ENCODE measurements around the gene OR4F6.
"Not testable (repeated sequence)": the region's sequence is repeated elsewhere in the genome, so short reads cannot be mapped to it uniquely, and the experiment has no call there.

The OR4F6 gene

GRCh38 chr15:101784644-101785043 is 18.7 kb upstream of the OR4F6 start:
- Histone ChIP-seq H3K9ac (ENCODE audit: low read length) (no peak overlapping the region), H3K9me3 (ENCODE audit: low read length) (no peaks in the 10 kb centered on the region), H3K27me3 (ENCODE audit: control insufficient read depth in 1 of 2, insufficient read depth in 2 of 2, low read length in 2 of 2) (no peaks in the 10 kb centered on the region), H3K36me3 (ENCODE audit: insufficient read depth, low read length) (no peaks in the 10 kb centered on the region), H3K4me1 (ENCODE audit: insufficient read depth, low read length) (no peaks in the 10 kb centered on the region), H3K4me3 (ENCODE audit: low read depth in 1 of 2, low read length in 2 of 2) (no peak overlapping the region), H3K27ac (ENCODE audit: low read depth, low read length) (no peak overlapping the region)

GRCh38 chr15:101786422-101786821 is 16.9 kb upstream of the OR4F6 start:
- not testable (repeated sequence) for H3K9me3 ChIP-seq (ENCODE audit: low read length); H3K27me3 ChIP-seq (ENCODE audit: control insufficient read depth in 1 of 2, insufficient read depth in 2 of 2, low read length in 2 of 2); H3K36me3 ChIP-seq (ENCODE audit: insufficient read depth, low read length); H3K9ac ChIP-seq (ENCODE audit: low read length); H3K27ac ChIP-seq (ENCODE audit: low read depth, low read length); H3K4me3 ChIP-seq (ENCODE audit: low read depth in 1 of 2, low read length in 2 of 2); H3K4me1 ChIP-seq (ENCODE audit: insufficient read depth, low read length)

GRCh38 chr15:101788001-101788400 is 15.3 kb upstream of the OR4F6 start:
- H3K9ac ChIP-seq (ENCODE audit: low read length); H3K27me3 ChIP-seq (ENCODE audit: control insufficient read depth in 1 of 2, insufficient read depth in 2 of 2, low read length in 2 of 2); H3K36me3 ChIP-seq (ENCODE audit: insufficient read depth, low read length); H3K27ac ChIP-seq (ENCODE audit: low read depth, low read length); H3K9me3 ChIP-seq (ENCODE audit: low read length); H3K4me3 ChIP-seq (ENCODE audit: low read depth in 1 of 2, low read length in 2 of 2); H3K4me1 ChIP-seq (ENCODE audit: insufficient read depth, low read length): not testable (repeated sequence)

- not testable (repeated sequence) for H3K27me3 ChIP-seq (ENCODE audit: control insufficient read depth in 1 of 2, insufficient read depth in 2 of 2, low read length in 2 of 2); H3K9me3 ChIP-seq (ENCODE audit: low read length); H3K36me3 ChIP-seq (ENCODE audit: insufficient read depth, low read length); H3K27ac ChIP-seq (ENCODE audit: low read depth, low read length); H3K4me3 ChIP-seq (ENCODE audit: low read depth in 1 of 2, low read length in 2 of 2); H3K9ac ChIP-seq (ENCODE audit: low read length); H3K4me1 ChIP-seq (ENCODE audit: insufficient read depth, low read length)
These were observed 14.6 kb upstream of the OR4F6 start for GRCh38 chr15:101788503-101789269.

GRCh38 chr15:101790748-101791147 is 12.6 kb upstream of the OR4F6 start:
- not testable (repeated sequence) for H3K9me3 ChIP-seq (ENCODE audit: low read length); H3K36me3 ChIP-seq (ENCODE audit: insufficient read depth, low read length); H3K27ac ChIP-seq (ENCODE audit: low read depth, low read length); H3K4me1 ChIP-seq (ENCODE audit: insufficient read depth, low read length); H3K27me3 ChIP-seq (ENCODE audit: control insufficient read depth in 1 of 2, insufficient read depth in 2 of 2, low read length in 2 of 2); H3K9ac ChIP-seq (ENCODE audit: low read length); H3K4me3 ChIP-seq (ENCODE audit: low read depth in 1 of 2, low read length in 2 of 2)

- H3K36me3 ChIP-seq (ENCODE audit: insufficient read depth, low read length); H3K9me3 ChIP-seq (ENCODE audit: low read length); H3K27ac ChIP-seq (ENCODE audit: low read depth, low read length); H3K27me3 ChIP-seq (ENCODE audit: control insufficient read depth in 1 of 2, insufficient read depth in 2 of 2, low read length in 2 of 2); H3K4me3 ChIP-seq (ENCODE audit: low read depth in 1 of 2, low read length in 2 of 2); H3K9ac ChIP-seq (ENCODE audit: low read length); H3K4me1 ChIP-seq (ENCODE audit: insufficient read depth, low read length): not testable (repeated sequence)
These were observed 9.3 kb upstream of the OR4F6 start for GRCh38 chr15:101793981-101794380.

- H3K36me3 ChIP-seq (ENCODE audit: insufficient read depth, low read length), result no peaks in the 10 kb centered on the region
- H3K9ac ChIP-seq (ENCODE audit: low read length), result no peak overlapping the region
- no peak overlapping the region for H3K4me3 ChIP-seq (ENCODE audit: low read depth in 1 of 2, low read length in 2 of 2)
- no peak overlapping the region for H3K27ac ChIP-seq (ENCODE audit: low read depth, low read length)
- H3K4me1 ChIP-seq (ENCODE audit: insufficient read depth, low read length), result no peaks in the 10 kb centered on the region
- no peaks in the 10 kb centered on the region for H3K9me3 ChIP-seq (ENCODE audit: low read length)
- no peaks in the 10 kb centered on the region for H3K27me3 ChIP-seq (ENCODE audit: control insufficient read depth in 1 of 2, insufficient read depth in 2 of 2, low read length in 2 of 2)
These were observed 7.9 kb upstream of the OR4F6 start for GRCh38 chr15:101795455-101795854.

GRCh38 chr15:101799665-101800064 is 3.6 kb upstream of the OR4F6 start:
- H3K27ac ChIP-seq (ENCODE audit: low read depth, low read length), result no peak overlapping the region
- H3K4me3 ChIP-seq (ENCODE audit: low read depth in 1 of 2, low read length in 2 of 2), result no peak overlapping the region
- no peaks in the 10 kb centered on the region for H3K27me3 ChIP-seq (ENCODE audit: control insufficient read depth in 1 of 2, insufficient read depth in 2 of 2, low read length in 2 of 2)
- H3K4me1 ChIP-seq (ENCODE audit: insufficient read depth, low read length), result no peaks in the 10 kb centered on the region
- H3K36me3 ChIP-seq (ENCODE audit: insufficient read depth, low read length), result no peaks in the 10 kb centered on the region
- H3K9me3 ChIP-seq (ENCODE audit: low read length), result no peaks in the 10 kb centered on the region
- no peak overlapping the region for H3K9ac ChIP-seq (ENCODE audit: low read length)

GRCh38 chr15:101801048-101801447 is 2.3 kb upstream of the OR4F6 start:
- no peaks in the 10 kb centered on the region for H3K4me1 ChIP-seq (ENCODE audit: insufficient read depth, low read length)
- H3K27me3 ChIP-seq (ENCODE audit: control insufficient read depth in 1 of 2, insufficient read depth in 2 of 2, low read length in 2 of 2), result no peaks in the 10 kb centered on the region
- no peak overlapping the region for H3K27ac ChIP-seq (ENCODE audit: low read depth, low read length)

GRCh38 chr15:101803676-101804075 is 367 bp downstream of the OR4F6 start:
- H3K36me3 ChIP-seq (ENCODE audit: insufficient read depth, low read length), result no peaks in the 10 kb centered on the region
- H3K9ac ChIP-seq (ENCODE audit: low read length), result no peak overlapping the region
- H3K27ac ChIP-seq (ENCODE audit: low read depth, low read length), result no peak overlapping the region
- no peaks in the 10 kb centered on the region for H3K4me1 ChIP-seq (ENCODE audit: insufficient read depth, low read length)
- H3K9me3 ChIP-seq (ENCODE audit: low read length), result no peaks in the 10 kb centered on the region
- H3K27me3 ChIP-seq (ENCODE audit: control insufficient read depth in 1 of 2, insufficient read depth in 2 of 2, low read length in 2 of 2), result no peaks in the 10 kb centered on the region
- H3K4me3 ChIP-seq (ENCODE audit: low read depth in 1 of 2, low read length in 2 of 2), result no peak overlapping the region

More at GRCh38 chr15:101801048-101801447, 2.3 kb upstream of the OR4F6 start:
- Histone ChIP-seq H3K36me3 (ENCODE audit: insufficient read depth, low read length) (no peaks in the 10 kb centered on the region), H3K4me3 (ENCODE audit: low read depth in 1 of 2, low read length in 2 of 2) (no peak overlapping the region), H3K9ac (ENCODE audit: low read length) (no peak overlapping the region), H3K9me3 (ENCODE audit: low read length) (no peaks in the 10 kb centered on the region)

- Histone ChIP-seq H3K9ac (ENCODE audit: low read length) (no peak overlapping the region), H3K4me3 (ENCODE audit: low read depth in 1 of 2, low read length in 2 of 2) (no peak overlapping the region), H3K4me1 (ENCODE audit: insufficient read depth, low read length) (no peaks in the 10 kb centered on the region), H3K27me3 (ENCODE audit: control insufficient read depth in 1 of 2, insufficient read depth in 2 of 2, low read length in 2 of 2) (no peaks in the 10 kb centered on the region), H3K9me3 (ENCODE audit: low read length) (no peaks in the 10 kb centered on the region), H3K27ac (ENCODE audit: low read depth, low read length) (no peak overlapping the region), H3K36me3 (ENCODE audit: insufficient read depth, low read length) (no peaks in the 10 kb centered on the region)
These were observed 1.1 kb downstream of the OR4F6 start for GRCh38 chr15:101804375-101804774.

- Histone ChIP-seq H3K9me3 (ENCODE audit: low read length) (no peaks in the 10 kb centered on the region), H3K27ac (ENCODE audit: low read depth, low read length) (no peak overlapping the region), H3K9ac (ENCODE audit: low read length) (no peak overlapping the region), H3K4me3 (ENCODE audit: low read depth in 1 of 2, low read length in 2 of 2) (no peak overlapping the region), H3K36me3 (ENCODE audit: insufficient read depth, low read length) (no peaks in the 10 kb centered on the region), H3K4me1 (ENCODE audit: insufficient read depth, low read length) (no peaks in the 10 kb centered on the region), H3K27me3 (ENCODE audit: control insufficient read depth in 1 of 2, insufficient read depth in 2 of 2, low read length in 2 of 2) (no peaks in the 10 kb centered on the region)
These were observed 1.6 kb downstream of the OR4F6 start for GRCh38 chr15:101804941-101805340.

Measured in muscle layer of colon (tissue), 2 donors.